ENCODE measurements around the gene NUMB.

NUMB gene

GRCh38 chr14:73258076-73258475, 200.3 kb downstream of the NUMB start:
- H3K9me3 Mint-ChIP-seq: no peaks in the 10 kb centered on the region
- no peak for TF ChIP-seq CTCF (IDR thresholded peaks at IDR 0.05; ENCODE audit: unreplicated experiment in 3 of 3)
- H3K4me3 Mint-ChIP-seq: no peak overlapping the region
- H3K27ac Mint-ChIP-seq: no peak overlapping the region
- H3K27me3 Mint-ChIP-seq (ENCODE audit: low read depth): peaks cover 5% of the 10 kb centered on the region
- H3K36me3 Mint-ChIP-seq (ENCODE audit: low read depth): no peaks in the 10 kb centered on the region
- no peaks in the 10 kb centered on the region for H3K4me1 Mint-ChIP-seq

GRCh38 chr14:73255693-73256225, 202.6 kb downstream of the NUMB start:
- Mint-ChIP-seq H3K9me3 (no peaks in the 10 kb centered on the region), H3K4me1 (no peaks in the 10 kb centered on the region), H3K27ac (no peak overlapping the region), H3K27me3 (ENCODE audit: low read depth) (peaks cover 5% of the 10 kb centered on the region), H3K36me3 (ENCODE audit: low read depth) (no peaks in the 10 kb centered on the region), H3K4me3 (no peak overlapping the region)
- no peak for TF ChIP-seq CTCF (IDR thresholded peaks at IDR 0.05; ENCODE audit: unreplicated experiment in 3 of 3)

GRCh38 chr14:73255005-73255400, 203.3 kb downstream of the NUMB start:
- no peak overlapping the region for H3K27ac Mint-ChIP-seq
- H3K27me3 Mint-ChIP-seq (ENCODE audit: low read depth): peaks cover 5% of the 10 kb centered on the region
- no peaks in the 10 kb centered on the region for H3K36me3 Mint-ChIP-seq (ENCODE audit: low read depth)
- TF ChIP-seq CTCF (IDR thresholded peaks at IDR 0.05; ENCODE audit: unreplicated experiment in 3 of 3): no peak
- H3K4me3 Mint-ChIP-seq: no peak overlapping the region
- no peaks in the 10 kb centered on the region for H3K9me3 Mint-ChIP-seq
- no peaks in the 10 kb centered on the region for H3K4me1 Mint-ChIP-seq

DNA sequence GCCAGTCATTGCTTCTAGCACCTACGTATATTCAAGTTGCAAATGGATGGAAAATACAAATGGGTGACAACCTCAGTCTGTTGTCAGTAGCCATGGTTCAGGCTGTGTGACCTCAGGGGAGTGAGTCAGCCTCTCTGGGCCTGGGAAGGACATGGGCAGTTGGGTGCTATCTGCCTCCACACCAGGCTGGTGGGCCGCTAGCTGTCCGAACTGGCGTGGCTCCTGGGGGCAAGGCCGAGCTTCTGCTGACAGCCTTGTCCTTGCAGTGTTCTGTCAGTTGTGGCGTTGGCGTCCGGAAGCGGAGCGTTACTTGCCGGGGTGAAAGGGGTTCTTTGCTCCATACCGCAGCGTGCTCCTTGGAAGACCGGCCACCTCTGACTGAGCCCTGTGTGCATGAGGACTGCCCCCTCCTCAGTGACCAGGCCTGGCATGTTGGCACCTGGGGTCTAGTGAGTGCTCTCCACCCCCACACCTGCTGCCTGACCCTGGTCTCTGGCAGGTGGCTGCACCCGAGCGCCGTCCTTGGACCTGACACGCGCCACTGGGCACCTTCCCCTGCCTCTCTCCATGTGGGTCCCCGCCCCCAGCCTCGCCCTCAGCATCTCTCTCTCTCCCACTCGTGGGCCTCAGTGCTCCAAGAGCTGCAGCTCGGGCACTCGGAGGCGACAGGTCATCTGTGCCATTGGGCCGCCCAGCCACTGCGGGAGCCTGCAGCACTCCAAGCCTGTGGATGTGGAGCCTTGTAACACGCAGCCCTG, 203.9 kb downstream of the NUMB start:
- Mint-ChIP-seq H3K27me3 (ENCODE audit: low read depth) (peaks cover 5% of the 10 kb centered on the region), H3K4me3 (no peak overlapping the region)

DNA sequence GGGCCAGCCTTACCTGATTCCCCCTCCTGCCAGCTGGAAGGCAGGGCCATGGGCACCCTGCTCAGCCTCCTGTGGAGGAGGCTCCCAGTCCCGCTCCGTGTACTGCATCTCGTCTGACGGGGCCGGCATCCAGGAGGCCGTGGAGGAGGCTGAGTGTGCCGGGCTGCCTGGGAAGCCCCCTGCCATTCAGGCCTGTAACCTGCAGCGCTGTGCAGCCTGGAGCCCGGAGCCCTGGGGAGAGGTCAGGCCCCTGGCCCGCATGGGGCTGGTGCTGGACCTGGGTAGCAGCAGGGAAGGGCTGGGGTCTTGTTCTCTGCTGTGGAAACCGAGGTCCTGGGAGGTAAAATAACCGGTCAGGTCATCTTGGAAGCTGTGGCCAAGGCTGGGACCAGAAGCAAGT, 204.6 kb downstream of the NUMB start:
- H3K4me1 Mint-ChIP-seq: no peaks in the 10 kb centered on the region
- no peak overlapping the region for H3K27ac Mint-ChIP-seq
- H3K4me3 Mint-ChIP-seq: no peak overlapping the region
- H3K27me3 Mint-ChIP-seq (ENCODE audit: low read depth): peaks cover 5% of the 10 kb centered on the region
- TF ChIP-seq CTCF (IDR thresholded peaks at IDR 0.05; ENCODE audit: unreplicated experiment in 3 of 3): no peak
- H3K36me3 Mint-ChIP-seq (ENCODE audit: low read depth): no peaks in the 10 kb centered on the region
- no peaks in the 10 kb centered on the region for H3K9me3 Mint-ChIP-seq

More for the DNA sequence above, 203.9 kb downstream of the NUMB start:
- no peak overlapping the region for H3K27ac Mint-ChIP-seq
- TF ChIP-seq CTCF (IDR thresholded peaks at IDR 0.05; ENCODE audit: unreplicated experiment in 3 of 3): no peak
- no peaks in the 10 kb centered on the region for H3K9me3 Mint-ChIP-seq
- H3K4me1 Mint-ChIP-seq: no peaks in the 10 kb centered on the region
- no peaks in the 10 kb centered on the region for H3K36me3 Mint-ChIP-seq (ENCODE audit: low read depth)

GRCh38 chr14:73253323-73253610, 205.1 kb downstream of the NUMB start:
- H3K36me3 Mint-ChIP-seq (ENCODE audit: low read depth): no peaks in the 10 kb centered on the region
- no peaks in the 10 kb centered on the region for H3K9me3 Mint-ChIP-seq
- H3K4me1 Mint-ChIP-seq: no peaks in the 10 kb centered on the region
- H3K27ac Mint-ChIP-seq: no peak overlapping the region
- H3K4me3 Mint-ChIP-seq: no peak overlapping the region
- H3K27me3 Mint-ChIP-seq (ENCODE audit: low read depth): peaks cover 8% of the 10 kb centered on the region
- no peak for TF ChIP-seq CTCF (IDR thresholded peaks at IDR 0.05; ENCODE audit: unreplicated experiment in 3 of 3)

All from nephron (organoid).